Mesenteric fat pad (tissue), 1 donor: ENCODE data around the gene GPBP1L1. TPM values are rescaled to one million over a fixed set of nuclear protein-coding genes. Genes with fewer than 3 reads are reported as not detected.
"Not testable (repeated sequence)": the region's sequence is repeated elsewhere in the genome, so short reads cannot be mapped to it uniquely, and the experiment has no call there.

Source experiments
- DNase-seq: peaks from one replicate; pipeline ENCODE4 v3.0.0-alpha.2; 2020; ENCODE audit warnings: low spot score
- total RNA-seq: library from RNA; stranded (reverse); fragmentation: NEBNext Ultra II Directional; extraction: Animal tissue kit (Norgen Biotek cat#: 25700); gene quantifications from one replicate; pipeline ENCODE4 v1.2.1, GENCODE V29; 2021
- donor health status: DM: yes; HTN: yes; CAD: no.

GPBP1L1 gene
- total RNA-seq, 1 donor from 2014 or later: 80.2 TPM

- DNase-seq: not testable (repeated sequence)
These were observed 89.6 kb downstream of the GPBP1L1 start for GRCh38 chr1:45596765-45597164.

GRCh38 chr1:45594412-45594811 is 91.9 kb downstream of the GPBP1L1 start:
- no peak for DNase-seq

GRCh38 chr1:45589861-45590260 is 96.5 kb downstream of the GPBP1L1 start:
- no peak for DNase-seq

GRCh38 chr1:45586769-45587168 is 99.6 kb downstream of the GPBP1L1 start:
- no peak for DNase-seq

GRCh38 chr1:45585496-45586075 is 100.7 kb downstream of the GPBP1L1 start:
- DNase-seq: no peak

- DNase-seq: no peak
These were observed 101.3 kb downstream of the GPBP1L1 start for GRCh38 chr1:45585110-45585426.

- DNase-seq: peak; percentile 95
These were observed 101.8 kb downstream of the GPBP1L1 start for GRCh38 chr1:45584351-45585109.

GRCh38 chr1:45583666-45584350 is 102.5 kb downstream of the GPBP1L1 start, which contains the start of gene NASP:
Gene NASP, plus strand, starts transcription at chr1:45584041. Its CDS starts 106 bp downstream, at chr1:45584147.
- DNase-seq: peak; percentile 95

GRCh38 chr1:45583264-45583665 is 103.1 kb downstream of the GPBP1L1 start:
- peak; percentile 95 for DNase-seq

Other genes with a start within 250 kb of the GPBP1L1 start
- gene TESK2, start 195.4 kb downstream of the GPBP1L1 start, total RNA-seq: 2.8 TPM
- gene CCDC163, start 186.5 kb downstream of the GPBP1L1 start, total RNA-seq: 2.4 TPM
- gene MMACHC, start 186.2 kb downstream of the GPBP1L1 start, total RNA-seq: 6.0 TPM
- gene PRDX1, start 164.6 kb downstream of the GPBP1L1 start, total RNA-seq: 495 TPM
- 132 TPM for gene AKR1A1, start 135.7 kb downstream of the GPBP1L1 start, total RNA-seq
- gene NASP, start 102.5 kb downstream of the GPBP1L1 start, total RNA-seq: 57.6 TPM
- gene CCDC17, start 62.5 kb downstream of the GPBP1L1 start, total RNA-seq: 2.4 TPM
- gene TMEM69, start 1.6 kb upstream of the GPBP1L1 start, total RNA-seq: 17.0 TPM
- gene IPP, start 64.1 kb upstream of the GPBP1L1 start, total RNA-seq: 11.9 TPM
- gene MAST2, start 117.1 kb upstream of the GPBP1L1 start, total RNA-seq: 24.8 TPM